GM19025 (cell line): ENCODE results near the gene HIPK3.
A peak's percentile ranks its signal among the peaks of the same experiment; 100 is the strongest.
"Not testable (repeated sequence)": the region's sequence is repeated elsewhere in the genome, so short reads cannot be mapped to it uniquely, and the experiment has no call there.

Experiments
- ATAC-seq: cut with Tn5 transposase; IDR thresholded peaks from one replicate; pipeline ENCODE4 v1.9.1; 2021; ENCODE audit warnings: mild to moderate bottlenecking, low read depth, moderate library complexity; ENCODE audit not compliant: unreplicated experiment

The HIPK3 gene

DNA sequence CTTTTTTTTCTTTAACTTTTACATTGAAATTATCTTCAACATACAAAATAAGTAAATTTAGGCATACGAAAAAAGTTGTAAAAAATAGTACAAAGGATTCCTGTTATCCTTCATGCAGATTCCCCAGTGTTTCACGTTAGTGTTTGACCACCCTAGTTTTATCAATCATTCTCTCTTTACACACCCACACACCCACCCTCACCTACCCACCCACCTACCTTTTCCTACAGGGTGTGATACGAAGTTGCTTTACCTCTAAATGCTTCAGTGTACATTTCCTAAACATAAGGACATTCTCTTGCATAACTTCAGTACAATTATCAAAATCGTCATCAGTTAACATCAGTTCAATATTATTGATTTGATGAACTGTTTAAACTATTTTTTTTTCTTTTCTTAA, 37.0 kb downstream of the HIPK3 start:
- no peak for ATAC-seq

DNA sequence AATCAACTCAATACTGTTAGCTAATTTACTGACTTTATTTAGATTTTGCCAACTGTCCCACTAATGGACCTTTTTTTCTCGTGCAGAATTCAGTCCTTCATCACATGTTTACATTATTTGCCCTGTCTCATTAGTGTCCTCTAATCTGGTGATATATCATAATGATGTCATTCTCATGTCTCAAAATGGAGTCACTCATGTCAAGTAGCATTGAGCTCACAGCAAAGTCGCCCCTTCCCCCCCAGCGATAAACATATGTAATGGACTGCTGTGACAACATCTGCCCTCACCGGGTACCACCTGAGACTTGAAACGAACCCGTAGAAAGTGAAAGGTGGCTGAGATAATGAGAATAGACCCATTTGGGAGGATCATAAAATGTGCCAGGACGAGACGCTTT, 37.6 kb downstream of the HIPK3 start:
- no peak for ATAC-seq

DNA sequence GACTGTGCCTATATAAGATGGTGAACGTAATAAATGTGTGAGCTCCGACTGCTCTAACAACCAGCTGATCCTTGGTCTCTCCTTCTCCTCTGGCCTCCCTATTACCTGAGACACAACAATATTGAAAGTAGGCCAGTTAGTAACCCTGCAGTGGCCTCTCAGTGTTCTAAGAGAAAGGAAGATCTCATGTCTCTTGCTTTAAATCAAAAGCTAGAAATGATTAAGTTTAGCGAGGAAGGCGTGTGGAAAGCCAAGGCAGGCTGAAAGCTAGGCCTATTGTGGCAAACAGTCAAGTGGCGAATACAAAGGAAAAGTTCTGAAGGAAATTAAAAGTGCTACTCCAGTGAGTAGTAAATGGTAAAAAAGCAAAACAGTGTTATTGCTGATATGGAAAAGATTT, 39.5 kb downstream of the HIPK3 start:
- no peak for ATAC-seq

GRCh38 chr11:33303541-33303940, 46.4 kb downstream of the HIPK3 start:
- no peak for ATAC-seq

DNA sequence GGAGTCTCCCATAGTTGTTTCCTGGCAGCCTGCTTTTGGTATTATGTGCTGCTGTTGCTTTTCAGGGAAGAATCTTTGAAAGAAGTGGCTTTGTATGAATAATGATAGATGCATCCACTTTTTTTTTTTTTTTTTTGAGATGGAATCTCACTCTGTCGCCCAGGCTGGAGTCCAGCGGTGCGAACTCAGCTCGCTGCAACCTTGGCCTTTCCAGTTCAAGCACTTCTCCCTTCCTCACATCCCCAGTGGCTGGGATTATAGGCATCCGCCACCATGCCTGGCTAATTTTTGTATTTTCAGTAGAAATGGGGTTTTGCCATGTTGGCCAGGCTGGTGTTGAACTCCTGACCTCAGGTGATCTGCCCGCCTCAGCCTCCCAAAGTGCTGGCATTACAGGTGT, 49.6 kb downstream of the HIPK3 start:
- ATAC-seq: not testable (repeated sequence)

DNA sequence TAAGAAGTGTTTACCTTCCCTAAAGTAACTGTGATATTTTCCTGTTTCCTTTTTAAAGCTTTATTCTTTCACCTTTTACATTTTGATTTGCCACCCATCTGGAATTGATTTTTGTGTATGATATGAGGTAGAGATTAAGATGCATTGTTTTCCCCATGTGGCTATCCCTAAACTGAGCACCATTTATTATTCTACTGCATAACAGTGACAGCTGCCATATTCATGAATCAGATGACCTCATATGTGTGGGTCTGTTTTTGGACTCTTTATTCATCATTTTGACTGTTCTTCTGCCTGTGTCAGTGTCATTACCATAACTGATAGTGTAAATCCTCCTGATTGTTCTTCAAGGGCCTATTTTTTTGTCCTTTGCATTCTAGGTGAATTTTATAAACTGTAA, 50.8 kb downstream of the HIPK3 start:
- ATAC-seq: no peak

DNA sequence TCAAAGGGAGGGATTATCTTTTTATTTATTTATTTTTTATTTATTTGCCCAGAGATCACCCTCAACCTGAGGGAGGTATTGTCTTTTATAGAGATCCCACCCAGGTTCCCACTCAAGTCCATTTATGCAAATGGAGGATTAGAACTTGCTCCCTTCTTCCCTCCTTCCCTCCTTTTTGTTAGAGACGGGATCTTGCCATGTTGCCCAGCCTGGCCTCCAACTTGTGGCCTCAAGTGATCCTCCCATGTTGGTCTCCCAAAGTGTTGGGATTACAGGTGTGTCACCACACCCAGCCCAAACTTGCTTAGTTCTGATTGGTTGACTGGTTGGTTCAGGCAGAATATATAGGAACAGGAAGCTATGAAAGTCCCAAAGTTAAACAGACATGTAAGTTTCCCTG, 51.9 kb downstream of the HIPK3 start:
- ATAC-seq: no peak

- ATAC-seq: no peak
These were observed 53.7 kb downstream of the HIPK3 start for GRCh38 chr11:33310720-33311500.

- ATAC-seq: no peak
These were observed 54.5 kb downstream of the HIPK3 start for GRCh38 chr11:33311680-33312079.

GRCh38 chr11:33315822-33316221, 58.6 kb downstream of the HIPK3 start:
- ATAC-seq: no peak

- ATAC-seq: no peak
These were observed 60.5 kb downstream of the HIPK3 start for GRCh38 chr11:33317662-33318061.

DNA sequence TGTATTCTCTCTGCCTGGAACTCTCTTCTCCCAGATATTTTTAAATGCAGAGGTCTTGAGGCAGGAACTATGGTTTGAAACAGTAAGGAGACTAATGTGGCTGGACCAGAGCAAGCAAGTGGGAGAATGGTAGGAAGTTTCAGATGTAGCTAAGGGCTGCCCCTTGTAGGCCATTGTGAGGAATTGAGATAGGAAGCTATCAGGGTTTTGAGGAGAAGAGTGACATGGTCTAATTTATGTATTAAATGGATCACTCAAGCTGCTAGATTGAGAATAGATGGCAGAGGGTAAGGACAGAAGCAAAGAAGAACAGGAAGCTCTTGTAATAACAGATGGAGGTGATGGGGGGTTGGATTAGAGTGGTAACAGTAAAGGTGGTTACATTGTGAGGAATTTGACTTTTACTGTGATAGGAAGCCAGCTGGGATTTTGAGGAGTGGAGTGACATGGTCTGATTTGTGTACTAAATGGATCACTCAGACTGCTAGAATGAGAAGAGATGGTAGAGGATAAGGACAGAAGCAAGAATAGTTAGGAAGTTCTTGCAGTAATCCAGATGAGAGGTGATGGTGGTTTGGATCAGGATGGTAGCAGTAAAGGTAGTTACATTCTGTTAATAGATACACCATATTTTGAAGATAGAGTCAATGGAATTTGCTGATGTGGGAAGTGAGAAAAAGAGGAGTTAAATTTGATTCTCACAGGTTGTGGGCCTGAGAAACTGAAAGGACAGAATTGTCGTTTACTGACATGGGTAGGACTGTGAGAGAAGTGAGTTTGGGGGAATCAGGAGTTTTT, 63.0 kb downstream of the HIPK3 start:
- no peak for ATAC-seq

DNA sequence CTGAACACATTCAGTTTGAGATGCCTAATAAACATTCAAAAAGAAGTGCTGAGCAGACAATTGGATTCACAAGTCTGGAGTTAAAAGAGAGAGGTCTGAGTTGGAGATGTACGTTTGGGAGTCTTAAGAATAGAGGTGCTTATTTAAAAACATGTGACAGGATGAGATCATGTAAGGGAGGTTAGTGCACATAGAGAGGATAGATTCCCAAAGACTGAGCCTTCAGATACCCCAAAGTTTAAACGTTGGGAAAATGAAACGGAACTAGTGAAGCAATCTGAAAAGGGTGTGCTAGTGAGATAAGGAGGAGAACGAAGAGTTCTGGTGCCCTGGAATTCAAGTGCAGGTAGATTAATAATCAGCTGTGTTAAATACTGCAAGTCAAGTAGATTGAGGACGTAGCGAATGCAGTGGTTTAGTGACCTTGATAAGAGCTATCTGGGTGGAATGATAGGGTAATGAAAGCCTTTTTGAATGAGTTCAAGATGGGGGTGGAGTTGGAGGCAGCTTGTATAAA, 63.7 kb downstream of the HIPK3 start:
- ATAC-seq: no peak

DNA sequence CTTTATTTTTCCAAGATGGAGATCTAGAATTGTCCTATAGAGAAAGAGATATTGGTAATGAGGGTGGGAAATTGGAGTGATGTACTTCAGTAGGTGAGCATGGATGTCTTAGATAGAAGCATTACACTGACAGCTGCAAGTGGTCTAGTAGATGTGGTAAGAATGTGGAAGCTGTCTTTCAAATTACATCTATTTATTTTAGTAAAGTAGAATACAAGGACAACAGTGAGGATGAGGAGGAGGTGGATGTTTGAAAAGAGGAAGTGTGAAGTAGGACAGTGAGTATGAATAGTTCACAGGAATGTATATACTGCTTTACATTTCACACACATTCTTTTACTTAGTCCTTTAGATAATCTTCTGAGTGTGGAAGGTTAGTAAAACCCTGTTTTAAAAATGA, 64.2 kb downstream of the HIPK3 start:
- no peak for ATAC-seq

DNA sequence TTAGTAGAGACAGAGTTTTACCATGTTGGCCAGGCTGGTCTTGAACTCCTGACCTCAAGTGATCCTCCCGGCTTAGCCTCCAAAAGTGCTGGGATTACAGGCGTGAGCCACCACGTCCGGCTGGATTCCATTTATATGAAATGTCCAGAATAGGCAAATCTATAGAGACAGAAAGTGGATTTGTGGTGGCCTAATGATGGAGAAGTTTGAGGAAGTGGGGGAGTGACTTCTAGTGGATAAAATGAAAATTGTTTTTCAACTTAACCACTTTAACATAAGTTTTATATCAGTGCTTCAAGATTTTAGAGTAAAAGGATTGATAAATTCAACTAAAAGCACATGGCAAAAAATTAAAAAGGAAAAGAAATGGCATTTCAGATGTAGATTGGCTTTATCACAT, 66.2 kb downstream of the HIPK3 start:
- ATAC-seq: no peak

DNA sequence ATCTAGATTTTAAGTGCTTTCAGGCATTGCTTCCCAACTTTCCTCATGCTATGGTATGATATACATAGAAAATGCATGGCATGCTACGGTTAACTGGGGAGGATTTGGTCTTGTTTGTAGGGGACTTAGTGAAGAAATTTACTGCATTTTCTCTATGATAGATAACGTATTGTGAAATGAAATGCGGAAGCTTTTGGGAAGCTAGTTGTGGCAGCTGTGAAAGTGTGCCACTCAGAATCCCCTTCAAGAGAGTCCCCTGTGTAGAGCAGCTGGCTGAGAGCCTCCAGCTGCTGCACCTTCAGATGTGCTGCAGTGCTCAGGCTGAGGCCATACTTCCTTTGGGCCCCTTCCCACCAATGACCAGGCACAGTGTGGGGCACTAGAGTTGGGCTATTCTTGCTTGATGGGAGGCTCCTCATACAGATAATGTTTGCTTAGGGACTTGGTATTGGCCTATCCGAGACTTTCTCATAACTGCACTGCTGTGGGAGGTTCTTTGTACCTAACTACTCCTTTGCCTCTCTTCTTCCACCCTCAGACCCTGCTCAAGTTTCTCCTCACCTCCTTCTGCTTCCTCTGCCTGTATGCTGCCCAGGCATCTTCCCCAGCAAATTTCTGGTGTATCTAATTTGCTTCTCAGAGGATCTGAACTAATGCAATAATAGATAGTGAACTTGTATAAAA, 67.3 kb downstream of the HIPK3 start:
- ATAC-seq: no peak

GRCh38 chr11:33325451-33325850, 68.3 kb downstream of the HIPK3 start:
- no peak for ATAC-seq

GRCh38 chr11:33329705-33330329, 72.6 kb downstream of the HIPK3 start:
- peak; percentile 61 for ATAC-seq

GRCh38 chr11:33333816-33334215, 76.6 kb downstream of the HIPK3 start:
- ATAC-seq: no peak

GRCh38 chr11:33334627-33335026, 77.4 kb downstream of the HIPK3 start:
- no peak for ATAC-seq

- ATAC-seq: no peak
These were observed 82.1 kb downstream of the HIPK3 start for GRCh38 chr11:33339247-33339646.
